Lung (tissue), 12 donors: ENCODE results near the gene THEM4. TPM values are rescaled to one million over a fixed set of nuclear protein-coding genes. Genes with fewer than 3 reads are reported as not detected.

Experiments used
- ATAC-seq: fragments of 200-7000 bp; cut with Tn5 transposase; one replicate; pipeline ENCODE4 v1.9.1; 2020; ENCODE audit warnings: moderate number of reproducible peaks; ENCODE audit not compliant: insufficient read depth, low FRiP score
- DNase-seq, 3 donors: peaks; one replicate each; pipeline ENCODE4 v3.0.0-alpha.2; 2013 to 2017
- H3K27ac ChIP-seq, 2 donors: one replicate each; pipeline ENCODE4 v1.5.1; 2013; ENCODE audit warnings: mild to moderate bottlenecking in 2 of 2, moderate library complexity in 2 of 2, control low read depth in 1 of 2, inconsistent platforms in 1 of 2, low read depth in 1 of 2, low read length in 1 of 2
- H3K27me3 ChIP-seq, 3 donors: one replicate each; pipeline ENCODE4 v1.5.1; 2013; ENCODE audit warnings: low read length in 2 of 3; ENCODE audit not compliant: control insufficient read depth in 3 of 3, insufficient read depth in 3 of 3
- H3K36me3 ChIP-seq, 4 donors: one replicate each; pipeline ENCODE4 v1.5.1; 2013; ENCODE audit warnings: low read length in 4 of 4, mild to moderate bottlenecking in 1 of 4, moderate library complexity in 1 of 4; ENCODE audit not compliant: control insufficient read depth in 4 of 4, insufficient read depth in 4 of 4
- H3K4me1 ChIP-seq, 5 donors: one replicate each; pipeline ENCODE4 v1.5.1; 2013; ENCODE audit warnings: low read length in 5 of 5, mild to moderate bottlenecking in 2 of 5, moderate library complexity in 1 of 5; ENCODE audit not compliant: control insufficient read depth in 5 of 5, insufficient read depth in 5 of 5
- H3K4me3 ChIP-seq: one replicate; pipeline ENCODE4 v1.5.1; 2013; ENCODE audit warnings: mild to moderate bottlenecking, control low read depth, moderate library complexity
- H3K9ac ChIP-seq, 2 donors: one replicate each; pipeline ENCODE4 v1.5.1; 2013; ENCODE audit warnings: low read length in 2 of 2, control low read depth in 1 of 2; ENCODE audit not compliant: insufficient read depth in 1 of 2
- H3K9me3 ChIP-seq, 4 donors: one replicate each; pipeline ENCODE4 v1.5.1; 2013; ENCODE audit warnings: low read length in 3 of 4, mild to moderate bottlenecking in 1 of 4, moderate library complexity in 1 of 4; ENCODE audit not compliant: control insufficient read depth in 4 of 4, insufficient read depth in 3 of 4
- WGBS, 2 donors: extraction: QIAGEN DNeasy Blood & Tissue Kit; methylation state at CpG; one replicate each; pipeline ENCODE4 v1.1.7; 2013; 5-methylcytosine and 5-hydroxymethylcytosine counted together
- polyA plus RNA-seq, 2 donors: library from polyadenylated mRNA; stranded (reverse); fragments of 200-250 nt; gene quantifications; one replicate each; pipeline ENCODE4 v1.2.1, GENCODE V29; 2013
- total RNA-seq, 2 donors: library from RNA; depleted of rRNA in 1 of 2; stranded (reverse); fragments of >200 nt in 1 of 2; gene quantifications; one replicate each; pipeline ENCODE4 v1.2.1, GENCODE V29; 2014 to 2021
- TF ChIP-seq, protein P1 (sequence below): IDR thresholded peaks from 2 replicates; pipeline ENCODE4 v1.5.1; 2012; ENCODE audit warnings: mild to moderate bottlenecking; ENCODE audit errors: control extremely low read depth, extremely low read depth
- donor health status: control.
- donor health status: control.
- donor health status: Bipolar disorder and iron deficiency.
- donor health status: healthy.
- donor health status: DM: yes; HTN: yes; CAD: no.

Gene THEM4
- total and polyA plus RNA-seq, 4 donors, result 10.3 to 15.7 (median 13.6) TPM

DNA sequence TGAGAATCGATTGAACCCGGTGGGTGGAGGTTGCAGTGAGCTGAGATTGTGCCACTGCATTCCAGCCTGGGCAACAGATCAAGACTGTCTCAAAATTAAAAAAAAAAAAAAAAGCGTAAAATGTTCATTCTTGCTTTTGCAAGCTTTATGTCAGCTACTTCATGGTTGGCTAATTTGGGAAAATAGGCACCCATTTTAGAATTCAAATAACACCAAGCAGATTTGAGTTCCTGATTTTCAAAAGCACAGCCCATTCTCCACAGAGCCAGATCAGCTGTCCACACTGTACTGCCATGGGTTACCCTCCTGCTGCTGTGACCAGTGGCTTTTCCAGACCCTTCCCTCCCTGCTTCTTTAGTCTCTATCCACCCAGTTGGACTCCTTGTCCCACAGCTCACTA lies 60.2 kb downstream of the THEM4 start:
- DNase-seq (no peak), ATAC-seq (no peak)
- Histone ChIP-seq H3K27me3 (no peaks in the 10 kb centered on the region), H3K4me1 (peaks cover 0 to 35% (median 14%) of the 10 kb centered on the region in 5 donors), H3K27ac (no peak overlapping the region), H3K4me3 (no peak overlapping the region), H3K9ac (no peak overlapping the region), H3K9me3 (no peaks in the 10 kb centered on the region), H3K36me3 (no peaks in the 10 kb centered on the region)
- TF ChIP-seq, protein P1, sequence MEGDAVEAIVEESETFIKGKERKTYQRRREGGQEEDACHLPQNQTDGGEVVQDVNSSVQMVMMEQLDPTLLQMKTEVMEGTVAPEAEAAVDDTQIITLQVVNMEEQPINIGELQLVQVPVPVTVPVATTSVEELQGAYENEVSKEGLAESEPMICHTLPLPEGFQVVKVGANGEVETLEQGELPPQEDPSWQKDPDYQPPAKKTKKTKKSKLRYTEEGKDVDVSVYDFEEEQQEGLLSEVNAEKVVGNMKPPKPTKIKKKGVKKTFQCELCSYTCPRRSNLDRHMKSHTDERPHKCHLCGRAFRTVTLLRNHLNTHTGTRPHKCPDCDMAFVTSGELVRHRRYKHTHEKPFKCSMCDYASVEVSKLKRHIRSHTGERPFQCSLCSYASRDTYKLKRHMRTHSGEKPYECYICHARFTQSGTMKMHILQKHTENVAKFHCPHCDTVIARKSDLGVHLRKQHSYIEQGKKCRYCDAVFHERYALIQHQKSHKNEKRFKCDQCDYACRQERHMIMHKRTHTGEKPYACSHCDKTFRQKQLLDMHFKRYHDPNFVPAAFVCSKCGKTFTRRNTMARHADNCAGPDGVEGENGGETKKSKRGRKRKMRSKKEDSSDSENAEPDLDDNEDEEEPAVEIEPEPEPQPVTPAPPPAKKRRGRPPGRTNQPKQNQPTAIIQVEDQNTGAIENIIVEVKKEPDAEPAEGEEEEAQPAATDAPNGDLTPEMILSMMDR, result no peak
- WGBS, 2 donors, result 53 to 78% methylated on average over 3 of the region's 3 CpGs

DNA sequence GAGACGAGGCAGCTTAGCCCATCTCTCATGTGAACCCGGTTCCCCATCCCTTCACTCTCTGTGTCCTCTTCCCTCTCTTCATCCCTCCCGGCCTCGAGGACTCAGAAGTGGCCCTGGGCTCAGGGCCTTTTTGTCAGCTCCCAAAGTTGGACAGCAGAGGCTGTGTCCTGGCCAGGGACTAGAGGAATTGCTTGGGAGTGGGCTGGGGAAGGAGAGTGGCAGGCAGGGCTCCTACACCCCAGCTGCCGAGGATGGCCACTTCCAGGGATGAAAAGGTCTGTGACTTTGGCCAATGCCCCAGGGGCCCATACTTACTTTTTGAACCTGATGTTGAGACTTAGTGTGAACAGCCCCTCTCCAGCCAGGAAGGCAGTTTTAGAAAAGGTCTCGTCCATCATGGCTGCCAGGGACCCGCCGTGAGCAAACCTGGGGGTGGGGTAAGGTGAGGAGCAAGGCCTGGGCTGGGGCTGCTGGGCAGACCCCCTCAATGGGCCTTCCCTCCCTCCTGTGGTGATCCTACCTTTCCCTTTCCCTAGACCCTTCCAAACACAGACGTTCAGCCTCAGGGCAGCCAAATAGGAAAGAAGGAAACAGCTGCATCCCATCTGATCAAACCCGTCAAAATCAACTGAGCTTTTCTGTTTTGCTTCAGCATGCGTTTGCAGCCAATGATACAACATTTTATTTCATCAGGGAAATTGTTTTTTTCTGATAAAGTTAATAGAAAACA lies 61.3 kb downstream of the THEM4 start:
- H3K4me1 ChIP-seq, result peaks cover 0 to 28% (median 14%) of the 10 kb centered on the region in 5 donors
- TF ChIP-seq, protein P1, result no peak
- DNase-seq, result peak; percentile 75 to 94 (median 91)
- H3K36me3 ChIP-seq, result no peaks in the 10 kb centered on the region
- no peak overlapping the region for H3K27ac ChIP-seq
- H3K4me3 ChIP-seq, result no peak overlapping the region
- 54% methylated on average over 11 of the region's 11 CpGs for WGBS, 2 donors
- no peak overlapping the region for H3K9ac ChIP-seq
- H3K9me3 ChIP-seq, result no peaks in the 10 kb centered on the region
- H3K27me3 ChIP-seq, result no peaks in the 10 kb centered on the region
- ATAC-seq, result no peak

DNA sequence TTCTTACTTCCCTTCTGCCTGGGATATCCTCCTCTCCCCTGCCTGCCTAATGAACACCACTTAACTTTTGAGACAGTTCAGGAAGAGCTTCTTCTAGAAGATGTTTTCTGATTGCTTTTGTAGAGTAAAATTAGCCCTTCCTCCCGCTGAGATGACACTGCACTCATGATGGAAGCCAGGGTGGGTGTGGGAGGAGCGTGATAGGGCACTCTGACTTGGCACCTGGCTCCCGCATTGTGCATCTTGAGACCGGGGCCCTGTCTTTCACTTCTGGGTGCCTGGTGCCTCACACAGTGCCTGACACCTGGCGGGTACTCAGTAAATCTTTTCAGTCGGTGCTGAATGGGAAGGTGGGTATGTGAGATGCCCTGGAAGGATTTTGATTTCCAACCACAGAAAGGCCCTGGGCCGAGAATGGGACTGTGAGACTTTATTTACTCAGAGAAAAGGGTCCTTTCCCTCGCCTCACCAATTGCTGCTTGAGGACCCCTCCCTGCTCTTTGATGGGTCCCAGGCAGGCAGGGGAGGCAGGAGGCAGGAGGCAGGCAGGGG lies 62.5 kb downstream of the THEM4 start:
- TF ChIP-seq, protein P1, result no peak
- no peak overlapping the region for H3K4me3 ChIP-seq
- H3K36me3 ChIP-seq, result no peaks in the 10 kb centered on the region
- H3K27ac ChIP-seq, result no peak overlapping the region
- no peak overlapping the region for H3K9ac ChIP-seq
- WGBS, 2 donors, result 90 to 92% methylated on average over 8 of the region's 8 CpGs
- ATAC-seq (no peak), DNase-seq (no peak)
- peaks cover 0 to 28% (median 14%) of the 10 kb centered on the region in 5 donors for H3K4me1 ChIP-seq
- no peaks in the 10 kb centered on the region for H3K27me3 ChIP-seq
- H3K9me3 ChIP-seq, result no peaks in the 10 kb centered on the region
